ENCODE measurements around the gene THAP3.

DNA sequence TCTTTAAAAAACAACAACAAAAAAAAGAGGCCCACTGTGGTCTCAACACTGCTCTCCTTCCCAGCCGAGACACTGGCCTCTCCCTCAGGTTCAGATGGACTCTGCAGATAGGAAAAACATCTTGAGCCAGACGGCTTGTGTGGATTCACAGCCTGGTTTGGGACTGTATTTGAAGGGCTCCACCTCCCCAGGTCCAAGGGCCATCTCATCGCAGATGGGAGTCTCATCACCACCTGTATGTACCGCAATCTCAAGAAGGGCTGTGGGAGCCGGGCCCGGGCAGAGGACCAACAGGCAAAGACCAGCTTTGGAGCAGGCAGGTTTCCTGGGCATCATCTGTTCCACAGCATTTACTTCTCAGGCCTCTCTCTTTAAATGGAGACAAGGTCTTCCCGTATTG, 34.6 kb upstream of the THAP3 start:
- TF ChIP-seq, protein P1, sequence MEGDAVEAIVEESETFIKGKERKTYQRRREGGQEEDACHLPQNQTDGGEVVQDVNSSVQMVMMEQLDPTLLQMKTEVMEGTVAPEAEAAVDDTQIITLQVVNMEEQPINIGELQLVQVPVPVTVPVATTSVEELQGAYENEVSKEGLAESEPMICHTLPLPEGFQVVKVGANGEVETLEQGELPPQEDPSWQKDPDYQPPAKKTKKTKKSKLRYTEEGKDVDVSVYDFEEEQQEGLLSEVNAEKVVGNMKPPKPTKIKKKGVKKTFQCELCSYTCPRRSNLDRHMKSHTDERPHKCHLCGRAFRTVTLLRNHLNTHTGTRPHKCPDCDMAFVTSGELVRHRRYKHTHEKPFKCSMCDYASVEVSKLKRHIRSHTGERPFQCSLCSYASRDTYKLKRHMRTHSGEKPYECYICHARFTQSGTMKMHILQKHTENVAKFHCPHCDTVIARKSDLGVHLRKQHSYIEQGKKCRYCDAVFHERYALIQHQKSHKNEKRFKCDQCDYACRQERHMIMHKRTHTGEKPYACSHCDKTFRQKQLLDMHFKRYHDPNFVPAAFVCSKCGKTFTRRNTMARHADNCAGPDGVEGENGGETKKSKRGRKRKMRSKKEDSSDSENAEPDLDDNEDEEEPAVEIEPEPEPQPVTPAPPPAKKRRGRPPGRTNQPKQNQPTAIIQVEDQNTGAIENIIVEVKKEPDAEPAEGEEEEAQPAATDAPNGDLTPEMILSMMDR (conservative IDR thresholded peaks at IDR 0.05; ENCODE audit: low read length): no peak
- no peak for TF ChIP-seq EZH2phosphoT487 (IDR thresholded peaks at IDR 0.05; ENCODE audit: borderline replicate concordance)
